HG03460 (cell line): ENCODE measurements around the gene PGS1.
"Not testable (repeated sequence)": the region's sequence is repeated elsewhere in the genome, so short reads cannot be mapped to it uniquely, and the experiment has no call there.

Experiments used
- ATAC-seq: cut with Tn5 transposase; IDR thresholded peaks from one replicate; pipeline ENCODE4 v1.9.1; 2021; ENCODE audit not compliant: unreplicated experiment

The PGS1 gene

DNA sequence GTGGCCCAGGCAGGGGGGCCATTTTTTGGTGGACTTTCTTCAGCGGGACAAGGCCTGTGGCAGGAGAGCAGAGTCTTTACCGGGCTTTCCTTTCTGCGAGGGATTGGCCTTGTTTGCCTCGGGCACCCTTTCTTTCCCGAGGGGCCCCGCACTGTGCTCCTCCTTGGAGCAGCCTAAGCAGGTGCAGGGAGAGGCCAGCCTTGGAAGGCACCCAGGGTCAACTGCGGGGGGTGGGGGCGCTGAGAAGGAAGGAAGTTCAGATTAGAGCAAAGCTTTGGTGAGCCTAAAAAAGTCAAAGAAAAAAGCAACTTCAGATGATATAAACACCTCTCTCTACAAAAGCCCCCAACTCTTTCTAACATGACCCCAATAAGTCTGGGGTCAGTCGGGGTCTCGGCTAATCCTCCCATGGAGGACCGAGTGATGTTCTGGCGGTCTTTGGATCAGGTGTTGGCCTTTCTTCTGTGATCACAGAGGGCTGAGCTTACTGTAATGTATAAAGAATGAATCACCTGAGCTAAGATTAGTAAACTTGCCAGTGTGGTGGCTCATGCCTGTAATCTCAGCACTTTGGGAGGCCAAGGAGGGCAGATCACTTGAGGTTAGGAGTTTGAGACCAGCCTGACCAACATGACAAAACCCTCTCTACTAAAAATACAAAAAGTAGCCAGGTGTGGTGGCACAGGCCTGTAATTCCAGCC, 63.0 kb downstream of the PGS1 start:
- ATAC-seq: no peak

DNA sequence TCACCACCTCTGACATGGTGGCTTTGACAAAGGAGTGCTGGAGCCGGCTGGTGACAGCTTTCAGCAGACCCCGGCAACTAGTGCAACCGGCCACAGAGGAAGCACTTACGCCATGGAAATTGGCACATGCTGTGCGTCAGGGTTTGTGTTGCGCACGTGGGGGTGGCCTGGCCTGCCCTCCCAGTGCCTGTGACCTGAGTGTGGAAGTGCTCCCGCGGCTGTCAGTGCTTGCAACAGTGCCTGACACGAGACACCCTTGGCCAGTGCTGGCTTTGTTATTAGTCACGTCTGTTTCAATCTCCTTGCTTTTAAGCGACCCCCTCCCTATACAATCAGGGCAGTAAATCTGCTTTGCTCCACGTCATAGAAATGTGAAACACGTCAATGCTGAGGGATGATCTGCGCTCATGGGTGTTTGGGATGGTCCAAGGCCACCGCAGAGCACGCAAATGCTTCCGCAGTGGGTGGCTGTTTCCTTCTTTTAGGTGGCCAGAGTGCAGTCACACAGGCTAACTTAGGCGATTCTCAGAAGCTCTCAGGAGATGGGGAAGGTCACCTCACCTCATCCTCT, 64.3 kb downstream of the PGS1 start:
- ATAC-seq: no peak

DNA sequence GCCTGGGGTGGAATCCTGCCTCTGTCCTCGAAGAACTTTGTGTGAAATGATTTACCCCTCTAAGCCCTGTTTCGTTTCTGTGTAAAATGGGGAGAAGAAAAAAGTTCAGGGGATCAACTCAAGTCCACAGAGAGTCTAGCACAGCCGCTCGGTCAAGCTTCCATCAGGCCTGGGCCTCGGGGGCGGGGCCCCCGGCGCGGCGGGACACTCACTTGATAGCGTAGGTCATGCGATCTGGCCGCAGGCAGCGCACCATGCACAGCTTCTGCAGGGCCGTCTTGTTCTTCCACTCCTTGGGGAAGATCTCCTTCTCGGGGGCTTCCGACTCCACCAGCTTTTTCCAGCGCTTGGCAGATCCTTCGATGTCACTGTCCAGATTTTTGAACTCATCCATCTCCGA, 65.9 kb downstream of the PGS1 start:
- no peak for ATAC-seq

DNA sequence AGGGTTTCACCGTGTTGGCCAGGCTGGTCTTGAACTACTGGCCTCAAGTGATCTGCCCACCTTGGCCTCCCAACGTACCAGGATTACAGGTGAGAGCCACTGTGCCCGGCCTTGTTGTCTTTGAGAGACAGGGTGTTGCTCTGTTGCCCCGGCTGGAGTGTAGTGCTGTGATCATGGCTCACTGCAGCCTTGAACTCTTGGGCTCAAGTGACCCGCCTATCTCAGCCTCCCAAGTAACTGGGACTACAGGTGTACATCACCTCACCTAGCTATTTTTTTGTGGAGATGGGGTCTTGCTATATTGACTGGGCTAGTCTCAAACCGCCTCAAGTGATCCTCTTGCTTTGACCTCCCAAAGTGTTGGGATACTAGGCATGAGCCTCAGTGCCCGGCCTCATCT, 68.4 kb downstream of the PGS1 start:
- ATAC-seq: no peak

DNA sequence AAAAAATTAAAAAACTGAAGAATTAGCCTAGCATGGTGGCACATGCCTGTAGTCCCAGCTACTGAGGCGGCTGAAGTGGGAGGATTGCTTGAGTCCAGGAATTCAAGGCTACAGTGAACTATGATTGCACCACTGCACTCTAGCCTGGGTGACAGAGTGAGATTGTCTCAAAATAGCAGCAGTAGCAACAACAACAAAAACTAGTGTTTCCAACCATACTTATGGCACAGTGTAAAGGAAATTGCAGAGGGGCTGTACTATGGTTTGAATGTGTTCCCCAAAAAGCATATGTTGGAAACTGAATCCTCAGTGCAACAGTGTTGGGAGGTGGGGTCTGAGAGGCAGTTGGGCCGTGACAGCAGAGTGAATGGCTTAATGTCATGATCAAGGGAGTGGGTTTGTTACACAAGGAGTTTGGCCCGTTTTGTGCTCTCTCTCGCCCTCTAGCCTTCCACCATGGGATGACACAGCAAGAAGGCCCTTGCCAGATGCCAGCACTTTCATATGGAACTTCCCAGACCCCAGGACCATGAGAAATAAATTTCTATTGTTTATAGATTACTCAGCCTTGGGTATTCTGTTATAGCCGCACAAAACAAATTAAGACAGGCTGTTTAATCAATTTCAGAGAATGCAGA, 70.0 kb downstream of the PGS1 start:
- ATAC-seq: no peak

DNA sequence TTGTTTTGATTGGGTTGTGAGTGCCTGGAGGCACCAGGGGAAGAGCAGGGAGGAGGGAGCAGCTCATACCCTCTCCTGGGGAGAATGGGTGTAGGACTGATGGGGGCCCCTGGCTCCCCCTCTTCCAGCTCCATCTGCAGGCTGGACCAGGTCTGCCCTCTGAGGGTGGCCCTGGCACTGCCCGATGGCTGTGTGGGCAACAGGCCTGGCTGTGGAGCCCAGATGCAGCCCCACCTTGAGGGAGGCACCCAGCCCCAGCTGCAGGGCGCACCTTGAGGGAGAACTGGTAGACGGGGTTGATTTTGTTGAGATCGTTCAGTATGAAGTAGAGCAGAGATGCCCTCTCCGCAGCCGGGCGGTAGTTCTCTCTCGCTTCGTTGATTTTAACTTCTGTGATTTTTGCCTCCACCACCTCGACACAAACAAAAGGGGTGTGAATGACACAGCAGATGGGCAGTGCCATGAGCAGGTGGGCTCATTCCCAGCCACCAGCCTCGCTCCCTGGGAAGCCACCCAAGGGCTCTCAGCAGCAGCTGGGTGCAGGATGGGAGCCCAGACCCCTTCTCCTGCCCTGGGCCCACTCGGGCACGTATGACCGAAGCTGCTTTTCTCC, 71.6 kb downstream of the PGS1 start:
- no peak for ATAC-seq

DNA sequence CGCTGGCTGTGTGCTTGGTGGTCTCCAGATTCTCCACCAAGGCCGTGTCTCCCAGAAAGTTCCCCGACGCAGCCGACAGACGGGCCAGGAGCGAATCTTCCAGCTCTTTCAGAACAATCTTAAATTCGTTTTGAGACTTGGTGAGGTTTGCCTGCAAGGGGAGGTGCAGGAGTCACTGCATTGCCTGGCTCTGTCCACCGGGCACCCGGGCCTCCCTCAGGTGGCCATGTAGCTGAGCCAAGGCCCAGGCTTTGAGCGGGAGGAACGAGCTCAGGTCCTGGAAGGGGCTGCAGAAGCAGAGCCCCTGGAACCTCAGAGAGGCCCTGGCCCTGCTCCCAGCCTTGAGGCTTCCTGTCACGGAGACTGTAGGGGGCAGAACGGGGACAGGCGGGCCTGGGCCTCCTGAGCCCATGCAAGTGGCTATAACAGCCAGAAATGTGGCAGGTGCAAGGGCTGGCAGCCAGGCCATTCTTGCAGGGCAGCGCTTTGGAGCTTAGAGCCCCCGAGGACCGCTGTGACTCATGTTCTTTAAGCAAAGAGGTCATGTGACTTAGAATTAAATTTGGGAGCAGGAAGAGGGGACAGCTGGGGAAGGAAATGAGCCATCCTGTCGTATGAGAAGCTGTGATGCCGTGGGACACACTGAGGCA, 72.4 kb downstream of the PGS1 start:
- ATAC-seq: no peak

DNA sequence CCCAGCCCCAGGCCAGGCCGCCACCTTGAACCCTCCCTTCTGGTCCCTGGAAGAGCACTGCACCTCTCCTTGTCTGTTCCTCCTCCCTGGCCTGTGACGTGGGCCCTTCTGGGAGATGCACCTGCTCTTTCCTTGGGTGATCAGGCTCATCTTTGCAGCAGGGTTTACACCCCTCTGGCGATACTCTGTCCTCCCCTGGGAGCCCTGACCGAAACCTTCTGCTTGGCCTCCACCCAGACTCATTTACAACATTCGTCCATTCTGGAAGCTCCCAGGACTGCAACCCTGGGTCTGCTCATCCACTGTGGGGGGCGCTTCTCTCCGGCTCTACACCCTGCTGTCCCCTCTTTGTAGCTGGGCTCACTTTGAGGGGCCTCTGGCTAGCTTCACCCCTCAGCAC, 73.3 kb downstream of the PGS1 start:
- ATAC-seq: no peak

DNA sequence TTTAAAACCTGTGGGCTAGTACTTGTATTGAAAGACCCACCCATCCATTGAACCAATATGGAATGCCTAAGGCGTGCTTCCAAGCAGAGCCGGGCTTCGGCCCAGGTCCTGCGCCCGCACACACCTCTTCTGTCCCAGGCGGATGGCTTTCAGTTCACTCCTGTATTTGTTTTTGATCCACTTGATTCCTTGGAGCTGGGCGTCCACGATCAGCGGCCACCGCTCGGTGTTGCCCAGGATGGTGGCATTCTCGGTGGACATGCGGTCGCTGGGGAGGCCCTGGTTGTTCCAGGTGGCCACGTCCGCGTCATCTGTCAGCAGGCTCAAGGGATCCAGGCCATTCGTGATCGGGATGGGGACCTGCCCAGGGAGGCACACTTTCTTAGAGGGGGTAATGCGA, 75.9 kb downstream of the PGS1 start:
- no peak for ATAC-seq

DNA sequence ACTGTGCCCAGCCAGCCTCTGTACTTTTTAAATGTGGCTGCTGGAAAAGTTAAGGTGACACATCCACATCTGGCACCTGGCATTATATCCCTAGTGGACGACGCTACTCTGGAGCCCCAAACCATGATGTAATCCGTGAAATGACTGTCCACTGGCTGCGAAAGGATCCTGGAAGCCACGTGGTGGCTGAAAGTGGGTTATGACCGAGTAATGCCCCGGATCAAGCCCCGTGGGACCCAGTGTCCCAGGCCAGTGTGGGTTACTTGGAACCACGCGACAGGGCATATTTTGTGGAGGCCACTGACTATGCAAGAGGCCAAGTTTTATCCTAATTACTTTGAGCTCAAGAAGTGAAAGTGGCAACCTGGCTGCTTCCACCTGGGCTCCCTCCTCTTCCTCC, 79.6 kb downstream of the PGS1 start:
- ATAC-seq: no peak

DNA sequence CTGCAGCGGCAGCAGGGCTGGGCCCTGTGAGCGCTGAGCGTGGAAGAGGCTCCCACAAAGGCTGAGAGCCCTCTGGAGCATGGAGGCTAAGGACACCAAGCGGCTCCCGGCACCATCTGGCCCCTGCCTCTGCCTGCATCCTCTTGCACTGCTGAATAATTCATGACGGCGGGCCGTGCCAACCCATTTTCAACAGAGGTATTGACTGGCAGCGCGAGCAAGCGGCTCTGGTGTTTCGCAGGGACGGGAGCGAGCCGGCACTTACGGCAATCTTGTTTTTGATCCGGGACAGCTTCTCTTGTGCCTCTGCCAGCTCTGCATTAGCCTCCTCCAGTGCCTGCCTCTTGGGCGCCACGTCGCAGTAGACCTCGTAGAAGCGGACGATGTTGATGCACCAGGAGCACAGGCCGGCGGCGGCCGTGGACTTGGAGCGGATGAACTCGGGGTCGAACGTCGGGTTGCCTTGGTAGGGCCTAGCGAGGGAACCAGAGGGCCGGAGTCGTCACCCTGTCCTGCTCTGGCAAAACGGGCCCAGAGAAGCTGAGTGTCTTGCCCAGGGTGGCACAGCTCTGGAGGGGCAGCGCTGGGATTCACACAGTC, 80.4 kb downstream of the PGS1 start:
- ATAC-seq: no peak

DNA sequence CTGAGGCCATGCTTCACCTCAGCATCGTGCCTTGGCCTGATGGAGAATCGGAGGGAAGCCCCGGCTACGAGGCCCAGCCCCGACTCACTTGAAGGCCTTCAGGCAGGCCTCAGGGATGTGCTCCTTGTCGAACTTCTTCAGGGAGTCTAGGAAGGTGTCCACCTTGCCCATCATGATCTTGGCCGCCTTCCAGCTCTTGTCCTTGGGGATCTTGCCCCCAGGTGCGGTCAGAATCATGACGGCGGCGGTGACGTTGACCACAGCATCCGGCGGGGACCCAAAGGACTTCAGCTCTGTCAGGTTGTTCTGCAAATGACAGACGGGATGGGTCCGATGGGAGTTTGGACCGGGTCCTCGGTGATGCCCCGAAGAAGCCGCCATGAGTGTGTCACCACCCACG, 81.2 kb downstream of the PGS1 start:
- ATAC-seq: no peak

DNA sequence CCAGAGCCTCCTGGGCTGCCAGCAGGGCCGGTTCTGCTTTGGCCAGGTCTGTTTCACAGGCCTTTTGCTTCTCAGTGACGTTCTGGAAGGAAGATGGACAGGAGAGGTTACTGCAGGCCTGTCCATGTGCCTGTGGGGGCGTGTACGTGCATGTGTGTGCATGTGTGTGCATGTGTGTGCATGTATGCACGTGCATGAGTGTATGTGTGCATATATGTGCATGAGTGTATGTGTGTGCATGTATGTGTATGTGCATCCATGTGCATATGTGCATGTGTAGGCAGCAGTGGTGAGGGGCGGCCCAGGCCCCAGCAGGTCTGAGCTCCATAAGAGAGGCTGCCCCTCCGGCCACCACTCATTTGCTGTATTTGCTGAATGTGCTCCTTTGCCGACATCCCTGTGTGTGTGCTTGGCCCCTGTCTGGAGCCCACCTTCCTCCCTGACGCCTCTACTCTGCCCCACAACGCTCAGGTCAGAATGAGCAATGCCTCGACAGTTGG, 81.8 kb downstream of the PGS1 start:
- ATAC-seq: no peak

DNA sequence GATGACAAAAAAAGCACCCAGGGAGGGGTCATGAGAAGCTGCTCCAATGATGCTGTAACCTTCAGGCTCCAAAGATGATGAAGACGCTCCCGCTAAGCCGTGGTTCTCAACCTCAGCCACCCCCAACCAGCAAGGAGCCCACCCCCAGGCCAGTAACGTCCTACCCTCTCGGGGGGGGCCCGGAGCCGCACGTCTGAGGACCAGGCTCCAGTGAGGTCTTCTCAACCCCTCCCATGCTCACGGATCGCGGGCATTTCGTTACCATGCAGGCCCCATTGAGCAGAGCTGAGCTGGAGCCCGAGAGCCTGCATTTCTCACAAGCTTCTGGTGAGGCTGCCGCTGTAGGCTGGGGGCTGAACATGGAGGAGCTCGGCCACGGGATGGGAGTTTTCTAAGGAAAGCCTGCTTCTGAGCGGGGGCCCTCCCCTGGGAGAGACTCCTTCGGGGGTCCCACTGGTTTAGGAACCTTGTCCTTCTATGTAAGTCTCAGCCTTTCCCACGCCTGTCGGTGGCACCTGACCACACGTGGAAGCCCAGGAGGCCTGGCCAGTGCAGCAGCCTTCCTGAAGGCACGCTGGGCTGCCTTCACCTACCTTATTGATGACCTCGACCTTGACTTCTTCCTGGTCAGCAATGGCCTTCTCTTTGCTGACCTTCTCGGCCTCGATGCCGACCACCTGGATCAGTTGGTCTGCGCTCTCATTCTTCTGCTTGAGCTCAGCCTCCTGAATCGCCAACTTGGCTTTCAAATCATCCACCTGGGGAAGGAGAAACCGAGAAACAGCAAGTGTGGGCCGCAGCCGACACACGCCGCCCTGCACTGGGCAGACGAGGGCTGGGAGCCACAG, 82.7 kb downstream of the PGS1 start:
- ATAC-seq: no peak

DNA sequence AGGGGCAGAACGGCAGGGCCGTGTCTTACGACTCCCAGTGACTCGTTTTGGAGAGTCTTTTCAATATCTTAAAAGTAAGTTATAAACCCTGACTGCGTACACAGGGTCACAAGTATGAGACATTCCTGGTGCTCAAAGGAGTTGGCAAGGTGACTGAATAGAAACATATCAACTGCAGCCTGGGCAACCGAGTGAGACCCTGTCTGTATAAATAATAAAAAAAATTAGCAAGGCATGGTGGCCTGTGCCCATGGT, 83.3 kb downstream of the PGS1 start:
- ATAC-seq: no peak

DNA sequence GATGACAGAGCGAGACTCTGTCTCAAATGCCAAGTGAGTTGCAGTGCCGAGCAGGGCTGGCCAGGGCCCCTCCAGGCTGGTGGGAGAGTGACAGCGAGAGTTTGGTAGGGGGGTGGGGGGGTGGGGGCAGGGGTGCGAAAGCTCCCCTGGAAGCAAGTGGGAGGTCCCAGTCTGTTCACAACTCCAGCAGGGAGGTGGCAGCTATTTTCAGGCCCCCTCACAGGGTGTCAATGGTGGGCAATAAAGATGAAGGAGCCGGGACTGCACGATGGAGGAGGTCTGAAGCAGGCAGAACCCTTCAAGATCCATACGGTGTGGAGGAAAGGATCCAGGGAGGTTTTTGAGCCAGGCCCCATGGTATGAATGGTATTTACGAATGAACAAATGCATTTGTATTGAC, 83.7 kb downstream of the PGS1 start:
- no peak for ATAC-seq

DNA sequence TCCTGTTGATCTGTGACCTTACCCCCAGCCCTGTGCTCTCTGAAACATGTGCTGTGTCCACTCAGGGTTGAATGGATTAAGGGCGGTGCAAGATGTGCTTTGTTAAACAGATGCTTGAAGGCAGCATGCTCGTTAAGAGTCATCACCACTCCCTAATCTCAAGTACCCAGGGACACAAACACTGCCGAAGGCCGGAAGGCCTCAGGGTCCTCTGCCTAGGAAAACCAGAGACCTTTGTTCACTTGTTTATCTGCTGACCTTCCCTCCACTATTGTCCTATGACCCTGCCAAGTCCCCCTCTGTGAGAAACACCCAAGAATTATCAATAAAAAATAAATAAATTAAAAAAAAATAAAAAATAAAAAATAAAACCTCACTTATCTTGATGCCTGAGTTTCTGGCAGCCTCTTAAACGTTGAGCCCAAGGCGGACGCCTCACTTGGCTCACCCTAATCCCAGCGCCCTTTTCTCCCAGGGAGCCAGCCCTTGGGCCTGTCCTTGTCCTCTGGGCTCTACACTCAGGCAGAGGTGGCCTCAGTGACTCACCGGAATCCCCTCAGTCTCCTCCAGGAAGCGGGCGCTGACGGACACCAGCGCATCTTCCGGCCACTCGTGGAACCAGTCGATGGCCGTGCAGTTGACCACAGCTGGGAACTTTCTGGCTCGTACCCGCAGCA, 87.8 kb downstream of the PGS1 start:
- not testable (repeated sequence) for ATAC-seq

DNA sequence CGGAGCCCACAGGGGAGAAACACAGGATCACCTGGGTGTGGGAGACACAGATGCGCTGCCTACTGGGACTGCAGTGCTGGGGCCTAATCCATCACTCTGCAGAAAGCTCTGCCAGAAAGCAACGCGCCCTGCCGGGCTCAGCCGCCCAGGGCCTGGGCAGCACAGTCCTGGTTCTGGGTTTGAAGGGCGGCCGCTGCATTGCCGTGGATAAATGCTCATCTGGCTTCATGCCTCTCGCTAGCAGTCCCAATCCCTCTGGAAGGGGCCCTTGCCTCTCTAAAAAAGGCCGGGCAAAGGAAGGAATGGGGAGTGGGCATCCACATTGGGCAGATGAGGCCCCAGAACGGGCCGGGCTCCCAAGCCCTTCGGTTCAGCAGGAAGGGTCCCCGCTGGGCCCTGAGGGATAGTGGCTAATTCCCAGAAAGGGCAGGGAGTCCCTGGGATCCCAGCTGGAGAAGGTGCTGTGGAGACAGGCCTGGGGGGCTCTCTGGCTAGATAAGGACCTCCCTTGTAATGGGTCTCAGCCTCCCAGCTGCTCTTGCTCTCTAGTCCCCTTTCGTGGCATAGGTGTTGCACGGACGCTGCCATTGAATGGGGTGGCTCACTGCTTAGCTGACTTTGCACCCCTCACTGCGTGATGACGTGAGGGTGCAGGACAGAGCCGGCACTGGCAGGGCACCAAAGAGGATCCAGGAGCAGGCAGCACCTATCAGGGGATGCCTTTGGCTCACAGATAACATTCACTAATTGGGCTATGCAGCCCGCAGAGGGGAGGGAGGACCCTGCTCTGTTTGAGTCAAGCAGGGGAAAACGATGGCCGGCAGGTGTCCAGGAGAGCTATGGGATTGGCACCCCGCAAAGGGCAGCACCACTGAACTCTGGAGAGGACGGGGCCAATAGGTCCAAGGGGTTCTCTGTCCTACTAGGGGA, 88.6 kb downstream of the PGS1 start:
- no peak for ATAC-seq

DNA sequence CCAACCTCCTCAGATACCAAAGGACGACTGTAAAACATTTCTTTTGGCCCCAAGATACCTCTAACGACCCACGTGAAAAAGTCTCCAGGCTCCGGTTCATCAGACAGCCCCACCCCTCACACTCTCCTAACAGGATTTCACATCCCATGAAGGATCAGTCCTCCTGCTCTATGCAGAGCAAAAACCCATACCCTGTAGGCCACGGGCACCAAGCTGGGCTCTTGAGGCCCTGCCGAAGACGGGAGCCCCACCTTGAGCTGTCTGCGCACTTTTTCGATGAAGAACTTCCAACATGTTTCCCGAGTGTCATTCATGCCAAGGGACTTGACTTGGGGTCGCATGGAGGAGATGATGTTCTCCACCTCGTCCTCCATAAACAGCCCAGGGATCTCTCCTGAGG, 89.9 kb downstream of the PGS1 start:
- ATAC-seq: no peak
